VCaP (cell line): Measurements from ENCODE around the gene MCEE.

ENCODE experiments used
- H3K27ac ChIP-seq: fragments of 450-650 bp; 2 replicates; pipeline ENCODE4 v1.5.1; 2017
- TF ChIP-seq, protein P1 (sequence below): fragments of 450-650 bp; conservative IDR thresholded peaks from 2 replicates; pipeline ENCODE4 v1.5.1; 2017; ENCODE audit warnings: mild to moderate bottlenecking, moderate library complexity

Gene MCEE

GRCh38 chr2:71130152-71130904 lies at the start of gene MCEE, which contains the start of gene MPHOSPH10:
Gene MCEE, minus strand, starts transcription at chr2:71130229. Its CDS starts 10 bp downstream, at chr2:71130219.
Gene MPHOSPH10, plus strand, starts transcription at chr2:71130634. Its CDS starts 32 bp downstream, at chr2:71130666.
- H3K27ac ChIP-seq = peak within 1 kb of the TSS; percentile 99
- TF ChIP-seq, protein P1, sequence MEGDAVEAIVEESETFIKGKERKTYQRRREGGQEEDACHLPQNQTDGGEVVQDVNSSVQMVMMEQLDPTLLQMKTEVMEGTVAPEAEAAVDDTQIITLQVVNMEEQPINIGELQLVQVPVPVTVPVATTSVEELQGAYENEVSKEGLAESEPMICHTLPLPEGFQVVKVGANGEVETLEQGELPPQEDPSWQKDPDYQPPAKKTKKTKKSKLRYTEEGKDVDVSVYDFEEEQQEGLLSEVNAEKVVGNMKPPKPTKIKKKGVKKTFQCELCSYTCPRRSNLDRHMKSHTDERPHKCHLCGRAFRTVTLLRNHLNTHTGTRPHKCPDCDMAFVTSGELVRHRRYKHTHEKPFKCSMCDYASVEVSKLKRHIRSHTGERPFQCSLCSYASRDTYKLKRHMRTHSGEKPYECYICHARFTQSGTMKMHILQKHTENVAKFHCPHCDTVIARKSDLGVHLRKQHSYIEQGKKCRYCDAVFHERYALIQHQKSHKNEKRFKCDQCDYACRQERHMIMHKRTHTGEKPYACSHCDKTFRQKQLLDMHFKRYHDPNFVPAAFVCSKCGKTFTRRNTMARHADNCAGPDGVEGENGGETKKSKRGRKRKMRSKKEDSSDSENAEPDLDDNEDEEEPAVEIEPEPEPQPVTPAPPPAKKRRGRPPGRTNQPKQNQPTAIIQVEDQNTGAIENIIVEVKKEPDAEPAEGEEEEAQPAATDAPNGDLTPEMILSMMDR = no peak

DNA sequence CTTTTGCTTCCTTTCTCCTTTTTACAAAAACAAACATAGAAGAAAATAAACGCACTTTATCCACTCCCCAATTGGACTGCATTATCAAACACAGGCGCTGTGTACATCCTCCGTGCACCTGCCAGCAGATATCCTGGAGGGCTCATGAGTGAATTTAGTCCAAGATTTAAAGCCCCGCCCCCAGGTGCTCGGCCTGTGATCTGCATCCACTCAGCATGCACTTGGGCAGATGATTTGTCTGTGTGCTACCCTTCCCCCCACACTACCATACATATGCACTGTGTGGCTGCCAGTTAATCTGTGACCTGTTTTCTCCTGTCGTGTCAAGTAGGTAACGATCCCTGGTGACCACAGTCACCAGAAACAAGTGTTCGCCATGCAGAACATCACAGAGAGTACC lies 48.8 kb upstream of the MCEE start:
- H3K27ac ChIP-seq = peak overlapping the region; percentile 35

DNA sequence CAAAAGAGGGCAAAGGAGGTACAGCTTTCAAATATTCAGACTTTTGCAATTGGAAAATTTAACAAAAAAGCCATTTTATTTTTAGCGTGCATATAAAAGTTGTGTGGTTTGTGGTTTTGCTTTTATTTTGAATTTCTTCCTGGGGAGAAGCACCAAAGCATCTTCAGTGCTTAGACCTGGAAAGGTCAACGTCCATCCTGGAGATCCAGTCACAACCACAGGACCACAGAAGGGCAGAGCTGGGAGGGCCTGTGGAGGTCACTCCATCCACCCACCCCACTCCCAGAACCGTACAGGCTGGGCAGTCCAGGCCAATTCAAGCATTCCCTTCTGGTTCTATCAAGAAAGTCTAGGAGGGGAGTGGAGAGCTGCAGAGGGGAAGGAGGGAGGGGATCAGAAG lies 44.2 kb upstream of the MCEE start:
- H3K27ac ChIP-seq = no peak overlapping the region
- TF ChIP-seq, protein P1 = no peak

DNA sequence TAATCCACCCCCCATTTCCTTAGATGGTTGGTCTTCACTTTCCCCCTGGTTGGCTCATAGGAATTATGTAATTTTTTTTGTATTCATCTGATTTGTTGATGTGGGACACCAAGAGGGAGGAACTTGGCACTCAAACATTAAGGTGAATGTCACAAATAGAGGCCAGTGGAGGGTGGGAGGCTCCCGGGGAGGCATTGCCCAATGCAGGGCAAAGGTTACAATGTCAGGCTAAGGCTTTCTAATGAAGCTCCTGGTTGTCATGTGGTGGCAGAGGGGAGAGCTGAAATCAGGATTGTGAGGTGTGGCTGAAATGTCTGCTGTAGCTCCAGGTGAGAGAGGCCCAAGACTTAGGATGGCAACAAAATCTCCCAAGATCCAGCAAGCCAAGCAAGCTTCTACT lies 43.1 kb upstream of the MCEE start:
- TF ChIP-seq, protein P1 = no peak
- no peak overlapping the region for H3K27ac ChIP-seq

DNA sequence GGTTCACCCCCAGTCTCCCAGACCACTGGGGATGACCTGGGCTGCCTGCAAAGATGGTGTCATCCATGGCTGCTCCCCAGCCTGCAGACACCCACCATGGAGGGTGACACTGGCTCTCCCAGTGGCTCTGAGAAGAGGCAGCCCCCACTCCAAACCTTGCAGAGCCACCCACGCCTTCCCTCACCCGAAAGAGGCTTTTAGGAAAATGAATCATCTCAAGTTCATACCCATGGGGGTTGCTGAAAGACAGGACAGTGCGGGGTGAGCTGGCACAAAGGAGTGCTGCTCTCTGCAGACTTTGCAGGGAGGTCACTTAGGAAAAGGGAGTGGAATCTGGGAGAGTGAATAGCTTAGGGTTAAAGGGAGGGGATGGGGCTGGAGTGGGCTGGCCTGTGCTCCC lies 36.8 kb upstream of the MCEE start:
- TF ChIP-seq, protein P1 = no peak
- H3K27ac ChIP-seq = no peak overlapping the region

DNA sequence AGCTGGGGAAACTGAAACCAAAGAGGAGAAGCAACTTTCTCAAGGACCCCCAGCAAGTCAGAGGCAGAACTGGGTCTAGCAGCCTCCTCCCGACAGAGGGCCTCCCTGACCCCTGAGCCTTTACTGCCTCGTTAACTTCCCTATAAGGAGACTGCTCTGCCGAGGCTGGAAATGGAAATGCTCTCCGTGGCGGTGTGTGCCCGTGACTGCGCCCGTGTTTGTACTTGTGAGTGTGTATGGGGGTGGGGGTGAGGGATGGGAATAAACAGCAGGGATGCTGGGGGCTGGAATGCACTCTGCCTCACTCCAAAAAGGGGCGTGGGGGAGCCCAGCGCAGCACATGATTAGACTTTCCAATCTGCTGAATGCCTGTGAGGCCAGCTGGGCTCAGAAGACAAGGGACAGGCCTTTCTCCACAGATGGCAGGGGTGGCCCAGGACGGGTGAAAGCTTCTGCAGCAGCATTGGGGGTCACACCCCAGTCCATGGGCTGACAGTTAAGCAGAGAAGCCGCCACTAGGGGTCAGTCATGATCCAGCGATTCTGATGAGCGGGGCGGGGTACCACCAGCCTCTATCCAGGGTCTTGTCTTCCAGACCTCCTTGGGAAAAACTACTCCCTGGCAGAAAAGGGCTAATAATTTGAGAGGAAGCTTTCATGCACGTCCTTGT lies 27.2 kb upstream of the MCEE start:
- TF ChIP-seq, protein P1 = peak; percentile 76
- H3K27ac ChIP-seq = no peak overlapping the region

DNA sequence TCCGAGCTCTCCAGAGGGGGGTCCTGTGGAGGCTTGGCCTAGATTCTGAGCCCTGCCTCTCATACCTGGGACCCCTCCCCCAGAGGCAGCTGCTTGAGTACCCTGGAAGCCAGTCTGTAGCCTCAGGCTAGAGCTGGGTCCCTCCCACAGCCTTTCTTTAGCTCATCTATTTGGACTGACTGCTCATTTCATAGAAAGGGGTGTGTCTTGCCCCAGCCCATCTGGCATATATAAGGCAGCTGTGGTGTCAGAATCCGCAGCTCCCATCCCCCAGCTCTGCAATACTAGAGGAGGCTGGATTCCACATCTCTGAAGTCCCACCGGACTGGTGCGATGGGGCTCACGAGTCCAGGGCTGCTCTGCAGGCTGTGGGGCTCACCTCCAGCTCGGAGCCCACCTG lies 26.5 kb upstream of the MCEE start:
- TF ChIP-seq, protein P1 = no peak
- no peak overlapping the region for H3K27ac ChIP-seq

- TF ChIP-seq, protein P1 = no peak
- H3K27ac ChIP-seq = no peak overlapping the region
These were observed 25.8 kb upstream of the MCEE start for GRCh38 chr2:71155846-71156245.
